ENCODE measurements around the gene VAV1. TPM values are rescaled to one million over a fixed set of nuclear protein-coding genes. Genes with fewer than 3 reads are reported as not detected.

The VAV1 gene
- total RNA-seq, 4 donors from 2014 or later = 1.0 to 2.0 (median 1.4) TPM

DNA sequence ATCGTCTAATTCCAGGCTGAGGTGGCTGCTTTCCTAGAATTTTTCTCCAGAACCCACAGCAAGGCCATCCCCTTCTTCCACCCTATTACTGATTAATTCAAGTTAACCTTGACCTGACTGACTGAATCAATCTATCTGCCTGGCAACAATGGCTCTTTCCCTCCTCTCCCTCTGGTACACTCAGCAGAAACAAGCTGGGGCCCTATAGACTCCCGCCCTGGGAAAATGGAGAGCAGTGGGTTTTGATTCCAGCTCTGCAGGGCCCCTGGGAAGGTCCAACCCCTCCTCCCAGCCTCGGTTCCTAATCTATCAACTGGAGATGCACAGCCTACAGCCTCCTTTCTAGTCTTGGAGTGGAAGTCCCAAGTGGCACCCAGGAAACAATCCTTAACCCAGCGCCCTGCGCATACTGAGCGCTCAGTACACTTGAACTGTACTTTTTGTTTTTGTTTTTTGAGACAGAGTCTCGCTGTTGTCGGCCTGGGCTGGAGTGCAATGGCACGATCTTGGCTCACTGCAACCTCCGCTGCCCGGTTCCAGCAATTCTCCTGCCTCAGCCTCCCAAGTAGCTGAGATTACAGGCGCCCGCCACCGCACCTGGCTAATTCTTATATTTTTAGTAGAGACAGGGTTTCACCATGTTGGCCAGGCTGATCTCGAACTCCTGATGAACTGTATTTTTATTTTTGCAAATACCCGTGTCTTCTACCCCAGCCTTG, 46.8 kb upstream of the VAV1 start:
- intact Hi-C loops (cut with DNase I; ENCODE audit: low total_unique reads) = no loop called here
- DNase-seq (ENCODE audit: low spot score in 2 of 2) = no peak
- 87 to 89% methylated on average over 16 of the region's 16 CpGs for WGBS, 2 donors
- H3K4me3 ChIP-seq (ENCODE audit: low read depth, poor library complexity, severe bottlenecking) = no peak overlapping the region
- no peak for TF ChIP-seq POLR2A (IDR thresholded peaks at IDR 0.05)
- TF ChIP-seq, protein P1, sequence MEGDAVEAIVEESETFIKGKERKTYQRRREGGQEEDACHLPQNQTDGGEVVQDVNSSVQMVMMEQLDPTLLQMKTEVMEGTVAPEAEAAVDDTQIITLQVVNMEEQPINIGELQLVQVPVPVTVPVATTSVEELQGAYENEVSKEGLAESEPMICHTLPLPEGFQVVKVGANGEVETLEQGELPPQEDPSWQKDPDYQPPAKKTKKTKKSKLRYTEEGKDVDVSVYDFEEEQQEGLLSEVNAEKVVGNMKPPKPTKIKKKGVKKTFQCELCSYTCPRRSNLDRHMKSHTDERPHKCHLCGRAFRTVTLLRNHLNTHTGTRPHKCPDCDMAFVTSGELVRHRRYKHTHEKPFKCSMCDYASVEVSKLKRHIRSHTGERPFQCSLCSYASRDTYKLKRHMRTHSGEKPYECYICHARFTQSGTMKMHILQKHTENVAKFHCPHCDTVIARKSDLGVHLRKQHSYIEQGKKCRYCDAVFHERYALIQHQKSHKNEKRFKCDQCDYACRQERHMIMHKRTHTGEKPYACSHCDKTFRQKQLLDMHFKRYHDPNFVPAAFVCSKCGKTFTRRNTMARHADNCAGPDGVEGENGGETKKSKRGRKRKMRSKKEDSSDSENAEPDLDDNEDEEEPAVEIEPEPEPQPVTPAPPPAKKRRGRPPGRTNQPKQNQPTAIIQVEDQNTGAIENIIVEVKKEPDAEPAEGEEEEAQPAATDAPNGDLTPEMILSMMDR (IDR thresholded peaks at IDR 0.05) = no peak

- H3K4me3 ChIP-seq (ENCODE audit: low read depth, poor library complexity, severe bottlenecking) = no peak overlapping the region
- intact Hi-C loops (cut with DNase I; ENCODE audit: low total_unique reads) = no loop called here
- TF ChIP-seq, protein P1 (IDR thresholded peaks at IDR 0.05) = no peak
- no peak for TF ChIP-seq POLR2A (IDR thresholded peaks at IDR 0.05)
- WGBS, 2 donors = 42 to 54% methylated on average over 8 of the region's 8 CpGs
- DNase-seq (ENCODE audit: low spot score in 2 of 2) = no peak
Observed at GRCh38 chr19:6728346-6728745, 44.2 kb upstream of the VAV1 start.

DNA sequence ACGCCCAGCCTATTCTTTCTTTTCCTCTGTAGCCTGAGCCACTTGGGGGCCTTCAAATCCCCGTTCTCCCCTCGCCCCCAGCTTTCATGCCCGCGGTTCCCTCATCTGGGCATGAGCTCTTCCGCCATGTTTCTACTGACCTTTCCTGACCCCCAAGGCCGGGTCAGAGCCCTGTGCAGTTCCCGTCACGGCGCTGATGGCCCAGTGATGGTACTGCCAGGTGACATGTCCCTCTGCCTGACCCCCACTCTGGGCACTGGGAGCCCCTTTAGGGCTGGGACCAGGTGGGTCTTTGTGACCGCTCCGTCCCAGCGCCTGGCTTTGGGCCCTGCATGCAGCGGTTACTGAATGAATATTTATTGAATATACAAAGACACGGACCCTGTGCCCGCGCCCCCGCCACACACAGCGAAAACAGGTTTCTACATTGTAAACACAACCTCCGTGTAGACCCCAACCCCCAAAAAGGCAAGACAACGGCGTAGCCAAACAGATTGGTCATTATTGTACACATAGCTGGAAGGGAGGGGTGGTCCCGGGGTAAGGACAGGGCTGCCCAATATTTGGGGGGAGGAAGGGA, 42.8 kb upstream of the VAV1 start:
- no peak for DNase-seq (ENCODE audit: low spot score in 2 of 2)
- no peak overlapping the region for H3K4me3 ChIP-seq (ENCODE audit: low read depth, poor library complexity, severe bottlenecking)
- TF ChIP-seq, protein P1 (IDR thresholded peaks at IDR 0.05) = no peak
- TF ChIP-seq POLR2A (IDR thresholded peaks at IDR 0.05) = no peak
- 93 to 95% methylated on average over 23 of the region's 23 CpGs for WGBS, 2 donors
- intact Hi-C loops (cut with DNase I; ENCODE audit: low total_unique reads) = no loop called here

GRCh38 chr19:6730153-6730804, 42.2 kb upstream of the VAV1 start:
- WGBS, 2 donors = 77 to 80% methylated on average over 26 to 27 of the region's 27 CpGs
- no peak overlapping the region for H3K4me3 ChIP-seq (ENCODE audit: low read depth, poor library complexity, severe bottlenecking)
- no peak for TF ChIP-seq POLR2A (IDR thresholded peaks at IDR 0.05)
- TF ChIP-seq, protein P1 (IDR thresholded peaks at IDR 0.05) = no peak
- DNase-seq (ENCODE audit: low spot score in 2 of 2) = no peak
- intact Hi-C loops (cut with DNase I; ENCODE audit: low total_unique reads) = no loop called here

- TF ChIP-seq, protein P1 (IDR thresholded peaks at IDR 0.05) = no peak
- TF ChIP-seq POLR2A (IDR thresholded peaks at IDR 0.05) = no peak
- 90 to 93% methylated on average over 30 of the region's 30 CpGs for WGBS, 2 donors
- no peak for DNase-seq (ENCODE audit: low spot score in 2 of 2)
- no peak overlapping the region for H3K4me3 ChIP-seq (ENCODE audit: low read depth, poor library complexity, severe bottlenecking)
- intact Hi-C loops (cut with DNase I; ENCODE audit: low total_unique reads) = no loop called here
Observed at GRCh38 chr19:6730941-6731670, 41.4 kb upstream of the VAV1 start.
